ENCODE measurements around the gene ADGRB3.
"Not testable (repeated sequence)": the region's sequence is repeated elsewhere in the genome, so short reads cannot be mapped to it uniquely, and the experiment has no call there.

ADGRB3 gene

GRCh38 chr6:68744376-68744775 is 109.3 kb downstream of the ADGRB3 start:
- not testable (repeated sequence) for DNase-seq

GRCh38 chr6:68746376-68746775 is 111.3 kb downstream of the ADGRB3 start:
- no peak for DNase-seq

- DNase-seq: no peak
Observed at GRCh38 chr6:68747110-68747790, 112.2 kb downstream of the ADGRB3 start.

GRCh38 chr6:68747832-68748231 is 112.8 kb downstream of the ADGRB3 start:
- not testable (repeated sequence) for DNase-seq

GRCh38 chr6:68754681-68755213 is 119.7 kb downstream of the ADGRB3 start:
- no peak for DNase-seq

- no peak for DNase-seq
Observed at GRCh38 chr6:68756454-68757375, 121.6 kb downstream of the ADGRB3 start.

- no peak for DNase-seq
Observed at GRCh38 chr6:68757821-68758220, 122.7 kb downstream of the ADGRB3 start.

GRCh38 chr6:68758559-68758958 is 123.5 kb downstream of the ADGRB3 start:
- no peak for DNase-seq

GRCh38 chr6:68760485-68760884 is 125.4 kb downstream of the ADGRB3 start:
- DNase-seq: no peak

GRCh38 chr6:68760941-68761676 is 126.0 kb downstream of the ADGRB3 start:
- no peak for DNase-seq

- no peak for DNase-seq
Observed at GRCh38 chr6:68761985-68762384, 126.9 kb downstream of the ADGRB3 start.

- no peak for DNase-seq
Observed at GRCh38 chr6:68771426-68771825, 136.3 kb downstream of the ADGRB3 start.

- DNase-seq: no peak
Observed at GRCh38 chr6:68774843-68775242, 139.8 kb downstream of the ADGRB3 start.

- no peak for DNase-seq
Observed at GRCh38 chr6:68776354-68776753, 141.3 kb downstream of the ADGRB3 start.

- DNase-seq: peak; percentile 71
Observed at GRCh38 chr6:68777956-68778355, 142.9 kb downstream of the ADGRB3 start.

GRCh38 chr6:68778356-68779020 is 143.4 kb downstream of the ADGRB3 start:
- DNase-seq: peak; percentile 54

GRCh38 chr6:68779366-68779765 is 144.3 kb downstream of the ADGRB3 start:
- DNase-seq: no peak

- not testable (repeated sequence) for DNase-seq
Observed at GRCh38 chr6:68790128-68790527, 155.0 kb downstream of the ADGRB3 start.

GRCh38 chr6:68814976-68815375 is 179.9 kb downstream of the ADGRB3 start:
- DNase-seq: not testable (repeated sequence)

GRCh38 chr6:68826501-68826900 is 191.4 kb downstream of the ADGRB3 start:
- DNase-seq: no peak

- no peak for DNase-seq
Observed at GRCh38 chr6:68834551-68834950, 199.5 kb downstream of the ADGRB3 start.

GRCh38 chr6:68838571-68838970 is 203.5 kb downstream of the ADGRB3 start:
- no peak for DNase-seq

GRCh38 chr6:68852791-68853190 is 217.7 kb downstream of the ADGRB3 start:
- DNase-seq: no peak

Data from NCI-H510A treated with DMSO at 0.1 percent for 48 hours (cell line).